ENCODE results near the gene WNT5B.

WNT5B gene

GRCh38 chr12:1588575-1588947 lies 40.5 kb upstream of the WNT5B start:
- Histone ChIP-seq H3K9me3 (ENCODE audit: insufficient read depth, low read depth, low read length) (no peaks in the 10 kb centered on the region), H3K4me2 (ENCODE audit: low read length) (no peak overlapping the region), H2BK5ac (ENCODE audit: low read depth, low read length, poor library complexity) (no peak overlapping the region), H3K4ac (ENCODE audit: low read depth, low read length) (no peak overlapping the region), H2AK5ac (ENCODE audit: low read length) (no peak overlapping the region), H3K36me3 (ENCODE audit: control insufficient read depth in 1 of 2, insufficient read depth in 2 of 2, low read length in 2 of 2) (peaks cover 0 to 2% of the 10 kb centered on the region in 2 experiments), H3K14ac (ENCODE audit: low read length) (no peak overlapping the region), H3K79me2 (ENCODE audit: control insufficient read depth, insufficient read depth, low read length, poor library complexity) (no peaks in the 10 kb centered on the region), H3K23ac (ENCODE audit: low read length) (no peak overlapping the region), H2BK12ac (ENCODE audit: low read length) (no peak overlapping the region), H3K9ac (ENCODE audit: low read length) (no peak overlapping the region), H4K91ac (ENCODE audit: low read depth, low read length) (no peak overlapping the region), H3K27me3 (ENCODE audit: insufficient read depth, low read length) (no peaks in the 10 kb centered on the region), H3K79me1 (ENCODE audit: low read length) (no peaks in the 10 kb centered on the region), H2BK120ac (ENCODE audit: insufficient read depth, low read length, poor library complexity) (no peak overlapping the region), H3K27ac (ENCODE audit: low read depth, low read length) (no peak overlapping the region), H3K4me3 (ENCODE audit: low read depth, low read length) (no peak overlapping the region), H3K18ac (ENCODE audit: low read length) (no peak overlapping the region), H4K12ac (ENCODE audit: low read depth, low read length) (no peak overlapping the region), H3K4me1 (ENCODE audit: control insufficient read depth in 1 of 2, insufficient read depth in 2 of 2, low read length in 2 of 2) (peaks cover 13 to 21% of the 10 kb centered on the region in 2 experiments), H2AFZ (ENCODE audit: insufficient read depth, low read length, poor library complexity) (no peak overlapping the region), H4K8ac (ENCODE audit: low read depth, low read length) (no peak overlapping the region)
- no CpG with 5 or more reads among the region's 3 CpGs for WGBS (ENCODE audit: extremely low coverage, insufficient coverage, insufficient read length)
- DNase-seq: no peak

- no peak overlapping the region for H3K4me3 ChIP-seq (ENCODE audit: low read depth, low read length)
- H3K4ac ChIP-seq (ENCODE audit: low read depth, low read length): no peak overlapping the region
- no peak overlapping the region for H3K18ac ChIP-seq (ENCODE audit: low read length)
- H3K27me3 ChIP-seq (ENCODE audit: insufficient read depth, low read length): no peaks in the 10 kb centered on the region
- H2BK120ac ChIP-seq (ENCODE audit: insufficient read depth, low read length, poor library complexity): no peak overlapping the region
- H3K23ac ChIP-seq (ENCODE audit: low read length): no peak overlapping the region
- peaks cover 15 to 26% of the 10 kb centered on the region in 2 experiments for H3K4me1 ChIP-seq (ENCODE audit: control insufficient read depth in 1 of 2, insufficient read depth in 2 of 2, low read length in 2 of 2)
- no peak overlapping the region for H2AFZ ChIP-seq (ENCODE audit: insufficient read depth, low read length, poor library complexity)
- H3K79me1 ChIP-seq (ENCODE audit: low read length): peaks cover 7% of the 10 kb centered on the region
- no peak overlapping the region for H4K12ac ChIP-seq (ENCODE audit: low read depth, low read length)
- DNase-seq: no peak
- H3K36me3 ChIP-seq (ENCODE audit: control insufficient read depth in 1 of 2, insufficient read depth in 2 of 2, low read length in 2 of 2): peaks cover 0 to 2% of the 10 kb centered on the region in 2 experiments
- H2AK5ac ChIP-seq (ENCODE audit: low read length): no peak overlapping the region
- H2BK12ac ChIP-seq (ENCODE audit: low read length): no peak overlapping the region
- H3K27ac ChIP-seq (ENCODE audit: low read depth, low read length): no peak overlapping the region
- no peak overlapping the region for H3K9ac ChIP-seq (ENCODE audit: low read length)
- WGBS (ENCODE audit: extremely low coverage, insufficient coverage, insufficient read length): no CpG with 5 or more reads among the region's 12 CpGs
- H4K91ac ChIP-seq (ENCODE audit: low read depth, low read length): no peak overlapping the region
- H4K8ac ChIP-seq (ENCODE audit: low read depth, low read length): no peak overlapping the region
- H3K4me2 ChIP-seq (ENCODE audit: low read length): peak overlapping the region; percentile 41
- no peaks in the 10 kb centered on the region for H3K9me3 ChIP-seq (ENCODE audit: insufficient read depth, low read depth, low read length)
- peaks cover 3% of the 10 kb centered on the region for H3K79me2 ChIP-seq (ENCODE audit: control insufficient read depth, insufficient read depth, low read length, poor library complexity)
- no peak overlapping the region for H2BK5ac ChIP-seq (ENCODE audit: low read depth, low read length, poor library complexity)
- H3K14ac ChIP-seq (ENCODE audit: low read length): no peak overlapping the region
Measured at GRCh38 chr12:1590221-1590979, 38.6 kb upstream of the WNT5B start.

GRCh38 chr12:1591034-1591433 lies 38.0 kb upstream of the WNT5B start:
- Histone ChIP-seq H3K9ac (ENCODE audit: low read length) (no peak overlapping the region), H3K4me3 (ENCODE audit: low read depth, low read length) (no peak overlapping the region), H2BK120ac (ENCODE audit: insufficient read depth, low read length, poor library complexity) (no peak overlapping the region), H3K4me2 (ENCODE audit: low read length) (peak overlapping the region; percentile 41), H3K79me2 (ENCODE audit: control insufficient read depth, insufficient read depth, low read length, poor library complexity) (peaks cover 3% of the 10 kb centered on the region), H2BK12ac (ENCODE audit: low read length) (no peak overlapping the region), H4K12ac (ENCODE audit: low read depth, low read length) (no peak overlapping the region), H4K8ac (ENCODE audit: low read depth, low read length) (no peak overlapping the region), H3K9me3 (ENCODE audit: insufficient read depth, low read depth, low read length) (no peaks in the 10 kb centered on the region), H2AK5ac (ENCODE audit: low read length) (no peak overlapping the region), H3K79me1 (ENCODE audit: low read length) (peaks cover 7% of the 10 kb centered on the region), H3K4ac (ENCODE audit: low read depth, low read length) (no peak overlapping the region), H2BK5ac (ENCODE audit: low read depth, low read length, poor library complexity) (no peak overlapping the region), H3K27me3 (ENCODE audit: insufficient read depth, low read length) (no peaks in the 10 kb centered on the region), H4K91ac (ENCODE audit: low read depth, low read length) (no peak overlapping the region), H3K14ac (ENCODE audit: low read length) (no peak overlapping the region), H3K4me1 (ENCODE audit: control insufficient read depth in 1 of 2, insufficient read depth in 2 of 2, low read length in 2 of 2) (peaks cover 15 to 26% of the 10 kb centered on the region in 2 experiments), H3K18ac (ENCODE audit: low read length) (no peak overlapping the region), H3K23ac (ENCODE audit: low read length) (no peak overlapping the region), H3K27ac (ENCODE audit: low read depth, low read length) (no peak overlapping the region), H2AFZ (ENCODE audit: insufficient read depth, low read length, poor library complexity) (no peak overlapping the region), H3K36me3 (ENCODE audit: control insufficient read depth in 1 of 2, insufficient read depth in 2 of 2, low read length in 2 of 2) (peaks cover 0 to 2% of the 10 kb centered on the region in 2 experiments)
- no CpG with 5 or more reads among the region's 3 CpGs for WGBS (ENCODE audit: extremely low coverage, insufficient coverage, insufficient read length)
- no peak for DNase-seq

- Histone ChIP-seq H3K36me3 (ENCODE audit: control insufficient read depth in 1 of 2, insufficient read depth in 2 of 2, low read length in 2 of 2) (peaks cover 0 to 2% of the 10 kb centered on the region in 2 experiments), H2AK5ac (ENCODE audit: low read length) (no peak overlapping the region), H3K27me3 (ENCODE audit: insufficient read depth, low read length) (no peaks in the 10 kb centered on the region), H3K79me1 (ENCODE audit: low read length) (peaks cover 7% of the 10 kb centered on the region), H3K4me1 (ENCODE audit: control insufficient read depth in 1 of 2, insufficient read depth in 2 of 2, low read length in 2 of 2) (peaks cover 15 to 26% of the 10 kb centered on the region in 2 experiments), H3K79me2 (ENCODE audit: control insufficient read depth, insufficient read depth, low read length, poor library complexity) (peaks cover 3% of the 10 kb centered on the region), H3K14ac (ENCODE audit: low read length) (no peak overlapping the region), H2BK12ac (ENCODE audit: low read length) (no peak overlapping the region), H4K8ac (ENCODE audit: low read depth, low read length) (no peak overlapping the region), H3K9me3 (ENCODE audit: insufficient read depth, low read depth, low read length) (no peaks in the 10 kb centered on the region), H3K4ac (ENCODE audit: low read depth, low read length) (no peak overlapping the region), H3K9ac (ENCODE audit: low read length) (no peak overlapping the region), H4K91ac (ENCODE audit: low read depth, low read length) (no peak overlapping the region), H2BK5ac (ENCODE audit: low read depth, low read length, poor library complexity) (no peak overlapping the region), H2BK120ac (ENCODE audit: insufficient read depth, low read length, poor library complexity) (no peak overlapping the region), H3K4me2 (ENCODE audit: low read length) (peak overlapping the region; percentile 44), H3K18ac (ENCODE audit: low read length) (no peak overlapping the region), H4K12ac (ENCODE audit: low read depth, low read length) (no peak overlapping the region), H3K27ac (ENCODE audit: low read depth, low read length) (no peak overlapping the region), H2AFZ (ENCODE audit: insufficient read depth, low read length, poor library complexity) (no peak overlapping the region), H3K4me3 (ENCODE audit: low read depth, low read length) (no peak overlapping the region), H3K23ac (ENCODE audit: low read length) (no peak overlapping the region)
- no CpG with 5 or more reads among the region's 4 CpGs for WGBS (ENCODE audit: extremely low coverage, insufficient coverage, insufficient read length)
- DNase-seq: no peak
Measured at GRCh38 chr12:1591543-1591942, 37.5 kb upstream of the WNT5B start.
